ENCODE measurements around the gene NELFB.

The NELFB gene

DNA sequence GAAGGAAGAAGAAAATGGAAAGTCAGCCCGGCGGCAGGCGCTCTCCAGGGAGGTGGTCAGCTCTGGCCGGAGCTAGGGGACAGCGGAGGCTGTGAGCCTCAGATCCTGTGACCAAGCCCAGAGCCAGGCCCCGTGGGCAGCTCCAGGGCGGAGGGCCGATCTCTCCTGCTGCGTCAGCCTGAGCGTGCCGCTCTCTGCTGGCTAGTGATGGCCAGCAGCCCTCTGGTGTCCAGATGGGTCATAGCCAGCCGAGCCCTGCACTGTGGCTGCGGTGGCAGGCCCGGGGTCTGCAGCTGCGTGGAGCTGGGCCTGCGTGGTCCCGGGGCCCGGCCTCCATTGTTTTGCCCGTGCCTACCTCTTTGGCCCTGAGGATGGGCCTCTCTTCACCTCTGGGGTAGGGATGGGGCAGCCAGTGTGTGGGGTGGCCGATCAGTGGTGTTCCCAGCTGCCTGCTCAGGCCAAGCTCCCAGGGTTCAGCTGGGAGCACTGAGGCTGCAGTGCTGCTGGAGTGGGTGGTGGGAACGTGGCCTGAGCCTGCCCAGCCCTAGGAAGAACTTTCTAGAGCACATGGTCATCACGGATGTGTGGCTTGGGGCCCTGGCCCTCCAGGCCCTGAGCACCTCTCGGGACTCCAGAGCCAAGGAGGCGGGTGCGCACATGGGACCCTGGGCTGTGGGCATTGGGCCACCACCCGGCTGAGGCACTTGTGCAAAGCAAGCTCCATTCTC lies 64.0 kb downstream of the NELFB start:
- DNase-seq = no peak
- TF ChIP-seq GATA1 (IDR thresholded peaks at IDR 0.05; ENCODE audit: low read depth, low read length) = no peak
- TF ChIP-seq POLR2A (IDR thresholded peaks at IDR 0.05; ENCODE audit: low read length) = no peak

DNA sequence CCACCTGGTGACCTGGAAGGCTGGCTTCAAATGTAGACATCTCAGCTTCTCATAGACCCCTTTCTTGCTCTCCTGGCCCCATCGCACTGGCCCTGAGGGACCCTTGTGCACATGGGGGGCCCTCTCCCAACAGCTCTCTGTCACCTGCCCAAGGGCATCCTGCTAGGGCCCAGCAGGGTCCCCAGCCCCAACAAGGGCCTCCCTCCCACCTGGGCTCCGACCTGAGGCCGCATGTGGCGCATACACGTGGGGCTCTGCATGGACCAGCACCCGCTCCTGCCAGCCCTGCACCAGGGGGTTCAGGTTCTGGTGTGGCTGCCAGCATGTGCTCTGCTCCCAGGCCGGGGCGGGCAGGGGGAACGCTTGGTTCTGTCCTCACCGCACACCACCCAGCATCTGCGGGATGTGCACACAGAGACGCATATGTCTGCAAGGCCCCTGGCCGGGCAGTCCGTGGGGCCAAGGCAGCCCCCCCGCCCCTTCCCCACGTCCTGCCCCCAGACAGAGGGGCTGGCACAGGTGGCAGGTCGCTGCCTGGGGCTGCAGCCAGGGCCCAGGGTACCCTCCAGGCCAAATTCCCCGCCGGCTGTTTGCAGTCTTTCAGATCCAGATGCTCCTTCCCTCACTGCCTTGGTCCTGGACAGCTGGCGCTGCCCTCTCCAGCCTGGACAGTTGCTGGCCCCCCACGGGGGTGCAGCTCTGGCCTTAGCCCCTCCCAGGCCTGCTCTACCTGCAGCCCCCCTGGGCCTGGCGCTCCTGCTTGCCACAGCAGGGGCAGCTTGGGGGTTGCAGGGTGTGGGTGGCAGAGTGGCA lies 64.8 kb downstream of the NELFB start:
- DNase-seq = no peak
- no peak for TF ChIP-seq POLR2A (IDR thresholded peaks at IDR 0.05; ENCODE audit: low read length)
- no peak for TF ChIP-seq GATA1 (IDR thresholded peaks at IDR 0.05; ENCODE audit: low read depth, low read length)

DNA sequence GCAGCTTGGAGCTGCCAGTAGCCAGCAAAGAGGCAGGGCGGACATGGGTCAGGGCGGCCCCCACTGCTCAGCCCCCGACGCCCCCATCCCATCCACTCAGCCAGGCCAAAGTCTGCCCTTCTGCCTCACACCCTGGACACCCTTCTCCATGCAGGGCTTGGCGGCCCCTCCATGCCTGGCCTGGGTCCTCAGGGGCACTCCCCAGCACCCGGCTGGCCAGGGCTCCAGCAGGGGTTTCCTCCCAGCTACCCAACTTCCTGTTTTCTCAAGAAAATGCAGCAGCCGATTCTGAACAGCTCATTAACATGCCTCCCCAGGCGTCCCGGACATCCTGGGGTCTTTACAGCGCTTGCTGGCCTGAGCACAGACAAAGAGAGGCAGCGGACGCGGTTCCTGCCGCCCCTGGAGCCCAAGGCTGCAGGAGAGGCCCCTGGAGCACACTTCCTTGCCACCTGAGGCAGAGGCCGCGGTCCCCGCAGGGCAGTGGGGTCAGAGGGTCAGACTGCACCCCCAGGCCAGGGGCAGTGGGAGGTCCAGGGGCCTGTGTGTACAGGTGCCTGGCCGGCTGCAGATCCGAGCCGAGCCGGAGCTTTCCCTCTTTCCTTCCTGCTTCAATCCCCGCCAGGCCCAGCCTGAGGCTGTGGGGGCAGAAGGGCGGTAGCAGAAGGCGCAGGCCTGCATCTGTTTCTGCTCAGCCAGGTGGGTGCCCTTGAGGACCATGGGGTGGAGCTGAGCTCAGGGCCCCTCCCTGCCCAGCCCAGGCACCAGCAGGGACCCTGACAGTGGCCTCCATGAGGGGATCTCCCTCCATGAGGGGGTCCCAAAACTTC lies 65.6 kb downstream of the NELFB start:
- no peak for TF ChIP-seq POLR2A (IDR thresholded peaks at IDR 0.05; ENCODE audit: low read length)
- no peak for TF ChIP-seq GATA1 (IDR thresholded peaks at IDR 0.05; ENCODE audit: low read depth, low read length)
- no peak for DNase-seq

DNA sequence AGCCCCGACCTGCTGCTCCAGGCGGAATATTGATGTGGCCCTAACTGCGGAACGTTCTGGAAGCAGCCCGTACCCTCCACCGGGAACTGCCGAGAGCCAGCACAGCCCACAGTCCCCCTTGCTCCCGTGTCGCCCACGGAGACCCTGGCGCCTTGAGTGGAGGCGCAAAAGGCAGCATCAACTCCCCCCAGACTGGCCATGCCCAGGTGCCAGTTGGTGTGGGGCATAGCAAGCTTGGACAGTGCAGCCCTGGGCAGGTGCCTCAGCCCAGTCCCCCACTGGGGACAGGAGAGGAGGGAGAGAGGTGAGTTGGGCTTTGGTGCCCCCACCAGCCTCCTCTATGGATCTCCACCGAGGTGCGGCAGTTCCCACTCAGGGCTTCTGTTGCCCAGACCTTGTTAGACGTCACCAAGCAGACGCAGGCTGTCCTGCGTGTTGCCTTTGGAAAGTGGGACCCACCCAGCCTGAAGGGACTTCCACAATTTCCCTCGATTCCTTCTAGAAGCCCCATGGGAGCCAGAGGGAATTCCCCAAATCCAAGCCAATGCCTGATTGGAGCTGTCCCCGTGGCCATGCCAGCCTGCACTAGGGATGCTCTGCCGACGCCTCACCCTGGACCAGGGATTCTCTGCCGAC lies 66.7 kb downstream of the NELFB start:
- TF ChIP-seq POLR2A (IDR thresholded peaks at IDR 0.05; ENCODE audit: low read length) (no peak), GATA1 (IDR thresholded peaks at IDR 0.05; ENCODE audit: low read depth, low read length) (no peak)
- DNase-seq = no peak
